B cell (primary cell): ENCODE results near the gene SLC18A3. TPM values are rescaled to one million over a fixed set of nuclear protein-coding genes. Genes with fewer than 3 reads are reported as not detected.

ENCODE experiments used
- ATAC-seq: fragments of 200-7000 bp; cut with Tn5 transposase; one replicate; pipeline ENCODE4 v1.10.0; 2021; ENCODE audit warnings: low read depth, mild to moderate bottlenecking, moderate number of reproducible peaks, moderate library complexity
- CTCF ChIA-PET: fragments of 350-600 bp; sonication (Branson Sonifier 250); formaldehyde crosslinking; loops from one replicate; lab custom pipeline; 2021; ENCODE audit warnings: antibody characterized with exemption, inconsistent platforms; lab: Charles Lee
- POLR2A ChIA-PET: fragments of 350-600 bp; sonication (Branson Sonifier 250); formaldehyde crosslinking; loops from one replicate; lab custom pipeline; 2021; ENCODE audit warnings: antibody characterized with exemption; lab: Charles Lee
- DNase-seq: peaks from one replicate; pipeline ENCODE4 v3.0.0; 2013
- H2AFZ ChIP-seq: 2 replicates; pipeline ENCODE4 v1.6.1; 2012; ENCODE audit warnings: mild to moderate bottlenecking, low read depth, low read length; ENCODE audit not compliant: insufficient read depth, poor library complexity, severe bottlenecking
- H3K27ac ChIP-seq, 2 donors: 1 replicate in 1 of 2; 2 replicates in 1 of 2; pipeline ENCODE4 v1.5.1; 2012 to 2013; ENCODE audit warnings: low read length in 2 of 2, mild to moderate bottlenecking in 2 of 2, moderate library complexity in 1 of 2
- H3K27me3 ChIP-seq, 4 experiments: fragments of 200-600 bp in 1 of 4; sonication (generic) in 1 of 4; replicated peaks in 1 of 4; 1 replicate in 2 of 4; 2 replicates in 2 of 4; pipeline versions ENCODE4 v1.6.1 to v1.7.0; 2013 to 2016; ENCODE audit warnings: low read length in 3 of 4, mild to moderate bottlenecking in 2 of 4, mixed read lengths in 1 of 4, moderate library complexity in 1 of 4; ENCODE audit not compliant: insufficient read depth in 4 of 4, control insufficient read depth in 3 of 4; ENCODE audit errors: control extremely low read depth in 1 of 4
- H3K36me3 ChIP-seq, 2 experiments: replicated peaks in 1 of 2; 1 replicate in 1 of 2; 2 replicates in 1 of 2; pipeline versions ENCODE4 v1.6.1 to v1.7.1; 2013; ENCODE audit warnings: low read length in 1 of 2; ENCODE audit not compliant: insufficient read depth in 2 of 2, control insufficient read depth in 1 of 2; ENCODE audit errors: control extremely low read depth in 1 of 2, extremely low read depth in 1 of 2
- H3K4me1 ChIP-seq, 2 donors: fragments of 200-600 bp in 1 of 2; sonication (generic) in 1 of 2; 1 replicate in 1 of 2; 2 replicates in 1 of 2; pipeline versions ENCODE4 v1.5.1 to v1.6.1; 2013 to 2017; ENCODE audit warnings: low read length in 2 of 2; ENCODE audit not compliant: control insufficient read depth in 2 of 2, insufficient read depth in 2 of 2
- H3K4me2 ChIP-seq: replicated peaks from 2 replicates; pipeline ENCODE3; 2012; ENCODE audit warnings: mild to moderate bottlenecking, low read depth, low read length; ENCODE audit not compliant: poor library complexity, severe bottlenecking
- H3K4me3 ChIP-seq, 5 experiments: fragments of 200-600 bp in 1 of 5; sonication (generic) in 1 of 5; 1 replicate in 3 of 5; 2 replicates in 2 of 5; pipeline versions ENCODE4 v1.5.1 to v1.7.0; 2011 to 2016; ENCODE audit warnings: low read length in 4 of 5, mild to moderate bottlenecking in 4 of 5, low read depth in 2 of 5, control low read depth in 1 of 5, moderate library complexity in 1 of 5; ENCODE audit not compliant: insufficient read depth in 1 of 5; ENCODE audit errors: control extremely low read depth in 1 of 5, extremely low read depth in 1 of 5
- H3K79me2 ChIP-seq: fragments of 200-600 bp; sonication (generic); one replicate; pipeline ENCODE4 v1.6.0; 2016; ENCODE audit warnings: low read length; ENCODE audit not compliant: control insufficient read depth, insufficient read depth
- H3K9ac ChIP-seq: fragments of 200-600 bp; sonication (generic); 2 replicates; pipeline ENCODE4 v1.6.1; 2017; ENCODE audit warnings: mild to moderate bottlenecking, low read length, moderate library complexity
- H3K9me3 ChIP-seq, 3 donors: one replicate each; pipeline versions ENCODE4 v1.6.1 to v1.7.1; 2013; ENCODE audit warnings: low read length in 2 of 3; ENCODE audit not compliant: control insufficient read depth in 2 of 3, insufficient read depth in 1 of 3; ENCODE audit errors: control extremely low read depth in 1 of 3
- H4K20me1 ChIP-seq: 2 replicates; pipeline ENCODE4 v1.6.0; 2012; ENCODE audit warnings: mild to moderate bottlenecking, low read length; ENCODE audit not compliant: insufficient read depth, control insufficient read depth, poor library complexity, severe bottlenecking
- H3K27ac Mint-ChIP-seq: one replicate; pipeline ENCODE4 v1.8.0; 2021; ENCODE audit warnings: mixed read lengths
- H3K27me3 Mint-ChIP-seq: one replicate; pipeline ENCODE4 v1.8.0; 2021; ENCODE audit warnings: mixed read lengths
- H3K4me1 Mint-ChIP-seq: one replicate; pipeline ENCODE4 v1.8.0; 2021; ENCODE audit warnings: mixed read lengths
- H3K4me3 Mint-ChIP-seq: one replicate; pipeline ENCODE4 v1.8.0; 2021; ENCODE audit warnings: mixed read lengths
- H3K9me3 Mint-ChIP-seq: one replicate; pipeline ENCODE4 v1.8.0; 2022; ENCODE audit warnings: mixed read lengths; ENCODE audit not compliant: insufficient read depth
- EZH2 ChIP-seq: IDR thresholded peaks from 2 replicates; pipeline ENCODE4 v1.6.1; 2012; ENCODE audit warnings: borderline replicate concordance, low read depth, mild to moderate bottlenecking, moderate library complexity, low read length; ENCODE audit not compliant: insufficient read depth, poor library complexity, severe bottlenecking
- WGBS: methylation state at CpG from one replicate; pipeline ENCODE4 v1.1.5; 2013; ENCODE audit warnings: missing lambda C conversion rate; ENCODE audit not compliant: insufficient coverage; 5-methylcytosine and 5-hydroxymethylcytosine counted together
- intact Hi-C: fragments of 100-400 bp; cut with micrococcal nuclease; formaldehyde crosslinking; loops from one replicate; pipeline ENCODE4 v1.10.0; 2022
- polyA plus RNA-seq: library from polyadenylated mRNA; depleted of rRNA; stranded (reverse); fragments of >200 nt; gene quantifications from 2 replicates; pipeline ENCODE4 v1.2.3, GENCODE V29; 2012
- total RNA-seq, 2 donors: library from RNA; stranded (reverse); fragments of 120-200 nt in 1 of 2; gene quantifications; 1 replicate in 1 of 2; 2 replicates in 1 of 2; pipeline versions ENCODE4 v1.2.3 to v1.2.4, GENCODE V29; 2013 to 2022
- TF ChIP-seq, protein P1 (sequence below): fragments of 200-600 bp; IDR thresholded peaks from one replicate; pipeline ENCODE4 v1.8.0; 2022; ENCODE audit warnings: antibody characterized with exemption, mild to moderate bottlenecking

The SLC18A3 gene
- total and polyA plus RNA-seq, 2 donors (not counting 1 experiment from before 2014, with no cell fraction given) = not detected

DNA sequence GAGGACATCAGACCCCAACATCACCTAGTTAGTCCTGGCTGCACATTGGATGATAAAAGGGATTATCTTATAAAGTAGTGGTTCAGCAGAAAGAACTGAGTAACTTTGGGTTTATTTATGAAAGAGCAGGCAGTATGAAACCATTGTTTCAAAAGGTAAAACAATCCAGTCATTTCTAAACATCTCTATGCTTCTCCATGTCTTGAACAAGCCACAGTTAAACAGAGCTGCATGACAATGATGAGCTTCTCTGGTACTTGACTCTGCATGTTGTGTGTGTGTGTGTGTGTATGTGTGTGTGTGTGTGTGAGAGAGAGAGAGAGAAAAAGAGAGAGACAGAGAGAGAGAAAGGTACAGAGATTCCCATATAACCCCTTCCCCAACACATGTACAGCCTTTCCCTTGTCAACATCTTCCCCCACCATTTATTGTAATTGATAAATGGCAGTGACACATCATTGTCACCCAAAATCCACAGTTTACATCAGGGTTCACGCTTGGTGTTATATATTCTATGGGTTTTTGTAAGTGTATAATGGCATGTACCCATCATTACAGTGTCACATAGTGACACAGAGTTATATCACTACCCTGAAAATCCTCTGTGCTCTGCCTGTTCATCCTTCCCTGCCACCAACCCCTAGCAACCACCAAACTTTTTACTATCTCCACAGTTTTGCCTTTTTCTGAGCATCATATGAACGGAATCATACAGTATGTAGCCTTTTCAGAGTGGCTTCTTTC is 32.8 kb upstream of the SLC18A3 start:
- Mint-ChIP-seq H3K9me3 (no peaks in the 10 kb centered on the region), H3K27ac (no peak overlapping the region), H3K27me3 (peaks cover 18% of the 10 kb centered on the region), H3K4me3 (no peak overlapping the region), H3K4me1 (no peaks in the 10 kb centered on the region)
- CTCF ChIA-PET = interaction anchor here (1.2 kb wide), 1 partner anchor 11 kb away, joined by 3 read pairs; no protein-coding TSS in a partner anchor
- DNase-seq = no peak
- no peaks in the 10 kb centered on the region for H3K4me1 ChIP-seq
- H3K36me3 ChIP-seq = no peaks in the 10 kb centered on the region
- no peak overlapping the region for H3K4me2 ChIP-seq
- no peaks in the 10 kb centered on the region for H3K9me3 ChIP-seq
- no peak for ATAC-seq
- peaks cover 0 to 2% (median 0%) of the 10 kb centered on the region in 4 experiments for H3K27me3 ChIP-seq
- POLR2A ChIA-PET = no interaction called here
- H3K79me2 ChIP-seq = no peaks in the 10 kb centered on the region
- WGBS = no CpG with 5 or more reads among the region's 2 CpGs
- H4K20me1 ChIP-seq = no peaks in the 10 kb centered on the region
- no peak overlapping the region for H3K9ac ChIP-seq
- no peak overlapping the region for H2AFZ ChIP-seq
- TF ChIP-seq, protein P1, sequence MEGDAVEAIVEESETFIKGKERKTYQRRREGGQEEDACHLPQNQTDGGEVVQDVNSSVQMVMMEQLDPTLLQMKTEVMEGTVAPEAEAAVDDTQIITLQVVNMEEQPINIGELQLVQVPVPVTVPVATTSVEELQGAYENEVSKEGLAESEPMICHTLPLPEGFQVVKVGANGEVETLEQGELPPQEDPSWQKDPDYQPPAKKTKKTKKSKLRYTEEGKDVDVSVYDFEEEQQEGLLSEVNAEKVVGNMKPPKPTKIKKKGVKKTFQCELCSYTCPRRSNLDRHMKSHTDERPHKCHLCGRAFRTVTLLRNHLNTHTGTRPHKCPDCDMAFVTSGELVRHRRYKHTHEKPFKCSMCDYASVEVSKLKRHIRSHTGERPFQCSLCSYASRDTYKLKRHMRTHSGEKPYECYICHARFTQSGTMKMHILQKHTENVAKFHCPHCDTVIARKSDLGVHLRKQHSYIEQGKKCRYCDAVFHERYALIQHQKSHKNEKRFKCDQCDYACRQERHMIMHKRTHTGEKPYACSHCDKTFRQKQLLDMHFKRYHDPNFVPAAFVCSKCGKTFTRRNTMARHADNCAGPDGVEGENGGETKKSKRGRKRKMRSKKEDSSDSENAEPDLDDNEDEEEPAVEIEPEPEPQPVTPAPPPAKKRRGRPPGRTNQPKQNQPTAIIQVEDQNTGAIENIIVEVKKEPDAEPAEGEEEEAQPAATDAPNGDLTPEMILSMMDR = no peak
- TF ChIP-seq EZH2 = no peak
- no peak overlapping the region for H3K4me3 ChIP-seq
- intact Hi-C loops = no loop called here
- no peak overlapping the region for H3K27ac ChIP-seq

DNA sequence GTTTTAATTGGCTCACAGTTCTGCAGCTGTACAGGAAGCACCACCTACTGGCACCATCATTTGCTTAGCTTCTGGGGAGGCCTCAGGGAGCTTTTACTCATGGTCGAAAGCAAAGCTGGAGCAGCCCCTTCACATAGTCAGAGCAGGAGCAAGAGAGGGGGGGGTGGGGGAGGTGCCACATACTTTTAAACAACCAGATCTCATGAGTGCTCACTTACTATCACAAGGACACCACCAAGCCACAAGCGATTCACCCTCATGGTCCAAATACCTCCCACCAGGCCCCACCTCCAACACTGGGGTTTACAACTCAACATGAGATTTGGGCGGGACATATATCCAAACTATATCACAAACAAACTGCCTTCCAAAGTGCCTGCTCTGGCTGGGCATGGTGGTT is 31.7 kb upstream of the SLC18A3 start:
- no peak overlapping the region for H3K9ac ChIP-seq
- no peak overlapping the region for H3K27ac ChIP-seq
- POLR2A ChIA-PET = no interaction called here
- 100% methylated on average over 2 of the region's 3 CpGs for WGBS
- no peaks in the 10 kb centered on the region for H3K9me3 Mint-ChIP-seq
- intact Hi-C loops = no loop called here
- no peak overlapping the region for H2AFZ ChIP-seq
- ATAC-seq (no peak), DNase-seq (no peak)
- peaks cover 26% of the 10 kb centered on the region for H3K27me3 Mint-ChIP-seq
- no peaks in the 10 kb centered on the region for H4K20me1 ChIP-seq
- CTCF ChIA-PET = no interaction called here
- no peaks in the 10 kb centered on the region for H3K9me3 ChIP-seq
- no peak overlapping the region for H3K4me3 ChIP-seq
- H3K4me3 Mint-ChIP-seq = no peak overlapping the region
- H3K27ac Mint-ChIP-seq = no peak overlapping the region
- H3K36me3 ChIP-seq = no peaks in the 10 kb centered on the region
- H3K27me3 ChIP-seq = peaks cover 0 to 3% (median 0%) of the 10 kb centered on the region in 4 experiments
- TF ChIP-seq, protein P1 = no peak
- TF ChIP-seq EZH2 = no peak
- H3K4me2 ChIP-seq = no peak overlapping the region
- no peaks in the 10 kb centered on the region for H3K79me2 ChIP-seq
- no peaks in the 10 kb centered on the region for H3K4me1 Mint-ChIP-seq
- no peaks in the 10 kb centered on the region for H3K4me1 ChIP-seq
